NT2/D1 (cell line): Measurements from ENCODE around the gene CNGA4.

Experiments
- SUZ12 ChIP-seq: IDR thresholded peaks from 2 replicates; pipeline ENCODE4 v1.6.1; 2011; ENCODE audit not compliant: insufficient read length, insufficient read depth; ENCODE audit errors: extremely low read depth
- YY1 ChIP-seq: IDR thresholded peaks from 2 replicates; pipeline ENCODE4 v1.6.1; 2011; ENCODE audit not compliant: insufficient read length, insufficient read depth

- TF ChIP-seq SUZ12 (no peak), YY1 (no peak)
Observed at GRCh38 chr11:6268820-6269219, 29.9 kb downstream of the CNGA4 start.
